SU-DHL-6 (cell line): ENCODE data around the gene HSPH1.

Experiments used
- H2AFZ ChIP-seq: fragments of 200-600 bp; sonication (generic); 2 replicates; pipeline ENCODE4 v1.6.1; 2014; ENCODE audit warnings: low read depth, mild to moderate bottlenecking, moderate library complexity, mixed read lengths, antibody characterized with exemption, low read length; ENCODE audit not compliant: severe bottlenecking
- H3F3A ChIP-seq: fragments of 200-600 bp; shearing (Covaris generic); 2 replicates; pipeline ENCODE4 v1.6.0; 2016; ENCODE audit warnings: antibody characterized with exemption, mild to moderate bottlenecking; ENCODE audit not compliant: insufficient read depth
- H3K27ac ChIP-seq: fragments of 200-600 bp; sonication (generic); 2 replicates; pipeline ENCODE4 v1.5.1; 2016; ENCODE audit warnings: low read depth, mild to moderate bottlenecking, low read length, moderate library complexity, mixed read lengths
- H3K27me3 ChIP-seq: fragments of 200-600 bp; sonication (generic), shearing (Covaris generic); 2 replicates; pipeline ENCODE4 v1.6.0; 2014; ENCODE audit warnings: mild to moderate bottlenecking, low read length
- H3K36me3 ChIP-seq: fragments of 200-600 bp; sonication (generic); 2 replicates; pipeline ENCODE4 v1.6.1; 2014; ENCODE audit warnings: mild to moderate bottlenecking, low read length, mixed read lengths
- H3K4me2 ChIP-seq: fragments of 300-600, 200-600 bp; shearing (Covaris generic), sonication (generic); 2 replicates; pipeline ENCODE4 v1.6.0; 2014; ENCODE audit warnings: low read length, low read depth, mild to moderate bottlenecking; ENCODE audit not compliant: poor library complexity, severe bottlenecking
- H3K4me3 ChIP-seq: fragments of 200-600 bp; sonication (generic); 2 replicates; pipeline ENCODE4 v1.5.1; 2014; ENCODE audit warnings: antibody characterized with exemption, low read length, mild to moderate bottlenecking, mixed read lengths; ENCODE audit not compliant: insufficient read depth, poor library complexity, severe bottlenecking
- H3K79me2 ChIP-seq: fragments of 200-600 bp; sonication (generic); 2 replicates; pipeline ENCODE4 v1.6.1; 2014; ENCODE audit warnings: mild to moderate bottlenecking, low read length, moderate library complexity; ENCODE audit not compliant: insufficient read depth
- H3K9ac ChIP-seq: fragments of 200-600 bp; sonication (generic); 2 replicates; pipeline ENCODE4 v1.7.0; 2014; ENCODE audit warnings: mild to moderate bottlenecking, low read length
- H3K9me2 ChIP-seq: fragments of 200-600 bp; sonication (generic); replicated peaks from 2 replicates; pipeline ENCODE4 v1.6.1; 2014; ENCODE audit warnings: low read length; ENCODE audit not compliant: insufficient read depth
- H3K9me3 ChIP-seq: fragments of 200-600 bp; sonication (generic); 2 replicates; pipeline ENCODE4 v1.6.1; 2014; ENCODE audit warnings: low read length, mixed read lengths; ENCODE audit not compliant: insufficient read depth
- H4K20me1 ChIP-seq: fragments of 200-600 bp; sonication (generic); 2 replicates; pipeline ENCODE4 v1.6.1; 2014; ENCODE audit warnings: low read depth, mild to moderate bottlenecking, antibody characterized with exemption, low read length, moderate library complexity, mixed read lengths
- CTCF ChIP-seq: fragments of 200-600 bp; sonication (generic); IDR thresholded peaks from one replicate; pipeline ENCODE4 v1.5.1; 2017; ENCODE audit warnings: antibody characterized with exemption, mild to moderate bottlenecking, low read length, moderate library complexity; ENCODE audit not compliant: insufficient read depth, poor library complexity, severe bottlenecking
- EZH2phosphoT487 ChIP-seq: fragments of 200-600 bp; sonication (generic), shearing (Covaris generic); conservative IDR thresholded peaks from 2 replicates; pipeline ENCODE4 v1.6.1; 2018; ENCODE audit warnings: mild to moderate bottlenecking, antibody characterized with exemption, low read length, moderate library complexity, mixed read lengths

Gene HSPH1

GRCh38 chr13:31145417-31145816 lies 16.3 kb downstream of the HSPH1 start:
- H3K4me2 ChIP-seq, result no peak overlapping the region
- H3K36me3 ChIP-seq, result peaks cover 89% of the 10 kb centered on the region
- H3K9ac ChIP-seq, result no peak overlapping the region
- TF ChIP-seq CTCF, result no peak
- H3K27ac ChIP-seq, result no peak overlapping the region
- H3K4me3 ChIP-seq, result no peak overlapping the region
- H4K20me1 ChIP-seq, result peaks cover 14% of the 10 kb centered on the region
- H3K9me3 ChIP-seq, result no peaks in the 10 kb centered on the region
- H3F3A ChIP-seq, result no peaks in the 10 kb centered on the region
- H3K79me2 ChIP-seq, result peaks cover 19% of the 10 kb centered on the region; the same call in 1 of the 2 replicates
- H3K27me3 ChIP-seq, result no peaks in the 10 kb centered on the region
- H2AFZ ChIP-seq, result no peak overlapping the region
- H3K9me2 ChIP-seq, result no peaks in the 10 kb centered on the region

GRCh38 chr13:31138515-31138914 lies 23.2 kb downstream of the HSPH1 start:
- no peak for TF ChIP-seq CTCF
- TF ChIP-seq EZH2phosphoT487, result no peak
- H3K36me3 ChIP-seq, result peaks cover 74% of the 10 kb centered on the region
- no peak overlapping the region for H3K27ac ChIP-seq

GRCh38 chr13:31136724-31137123 lies 25.0 kb downstream of the HSPH1 start:
- no peak overlapping the region for H3K4me2 ChIP-seq
- H3K4me3 ChIP-seq, result no peak overlapping the region
- H4K20me1 ChIP-seq, result no peaks in the 10 kb centered on the region
- no peaks in the 10 kb centered on the region for H3K9me2 ChIP-seq
- H3K9me3 ChIP-seq, result no peaks in the 10 kb centered on the region
- no peaks in the 10 kb centered on the region for H3F3A ChIP-seq
- H3K27ac ChIP-seq, result no peak overlapping the region
- TF ChIP-seq EZH2phosphoT487 (no peak), CTCF (no peak)
- H3K36me3 ChIP-seq, result peaks cover 57% of the 10 kb centered on the region
- H3K79me2 ChIP-seq, result no peaks in the 10 kb centered on the region
- no peak overlapping the region for H2AFZ ChIP-seq
- no peak overlapping the region for H3K9ac ChIP-seq
- H3K27me3 ChIP-seq, result no peaks in the 10 kb centered on the region

More at GRCh38 chr13:31138515-31138914, 23.2 kb downstream of the HSPH1 start:
- Histone ChIP-seq H3K4me3 (no peak overlapping the region), H3K9ac (no peak overlapping the region), H3F3A (no peaks in the 10 kb centered on the region), H3K79me2 (0 out of 2 replicates have a peak, but pooled peaks cover 5% of the 10 kb centered on the region), H4K20me1 (no peaks in the 10 kb centered on the region; the same call in 1 of the 2 replicates), H3K27me3 (no peaks in the 10 kb centered on the region), H3K9me3 (no peaks in the 10 kb centered on the region), H3K9me2 (no peaks in the 10 kb centered on the region), H2AFZ (no peak overlapping the region), H3K4me2 (no peak overlapping the region)
